Measurements from ENCODE around the gene TM9SF4.
"Not testable (repeated sequence)": the region's sequence is repeated elsewhere in the genome, so short reads cannot be mapped to it uniquely, and the experiment has no call there.

The TM9SF4 gene

DNA sequence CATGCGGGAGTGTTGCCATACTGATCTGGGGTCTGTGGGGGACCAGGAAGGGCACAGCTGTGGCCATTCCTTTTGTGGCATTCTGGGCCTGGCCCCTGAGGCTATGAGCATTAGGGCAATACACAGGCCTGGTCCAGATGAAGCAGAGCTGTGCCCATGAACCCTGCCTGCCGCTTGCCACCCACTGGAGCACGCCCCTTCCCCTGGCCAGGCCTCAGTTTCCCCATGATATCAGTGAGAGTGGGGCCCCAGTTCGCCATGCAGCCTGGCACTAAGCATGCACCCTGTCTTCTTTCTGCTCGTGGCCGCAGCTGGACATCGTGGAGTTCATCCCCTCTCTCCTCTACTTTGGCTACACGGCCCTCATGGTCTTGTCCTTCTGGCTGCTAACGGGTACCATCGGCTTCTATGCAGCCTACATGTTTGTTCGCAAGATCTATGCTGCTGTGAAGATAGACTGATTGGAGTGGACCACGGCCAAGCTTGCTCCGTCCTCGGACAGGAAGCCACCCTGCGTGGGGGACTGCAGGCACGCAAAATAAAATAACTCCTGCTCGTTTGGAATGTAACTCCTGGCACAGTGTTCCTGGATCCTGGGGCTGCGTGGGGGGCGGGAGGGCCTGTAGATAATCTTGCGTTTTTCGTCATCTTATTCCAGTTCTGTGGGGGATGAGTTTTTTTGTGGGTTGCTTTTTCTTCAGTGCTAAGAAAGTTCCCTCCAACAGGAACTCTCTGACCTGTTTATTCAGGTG, 55.6 kb downstream of the TM9SF4 start:
- Histone ChIP-seq H3K4me1 (ENCODE audit: control insufficient read depth, insufficient read depth, low read length) (peaks cover 8% of the 10 kb centered on the region), H3K27me3 (ENCODE audit: control insufficient read depth, insufficient read depth, low read length, poor library complexity, severe bottlenecking) (no peaks in the 10 kb centered on the region), H3K27ac (ENCODE audit: insufficient read depth, low read depth, low read length, poor library complexity, severe bottlenecking) (no peak overlapping the region), H3K4me3 (ENCODE audit: insufficient read depth, low read depth, low read length) (no peak overlapping the region), H3K36me3 (ENCODE audit: control insufficient read depth, insufficient read depth, low read length) (peaks cover 18% of the 10 kb centered on the region), H3K9me3 (ENCODE audit: control insufficient read depth, low read length) (no peaks in the 10 kb centered on the region)
- 95% methylated on average over 21 of the region's 21 CpGs for WGBS, 2 experiments

DNA sequence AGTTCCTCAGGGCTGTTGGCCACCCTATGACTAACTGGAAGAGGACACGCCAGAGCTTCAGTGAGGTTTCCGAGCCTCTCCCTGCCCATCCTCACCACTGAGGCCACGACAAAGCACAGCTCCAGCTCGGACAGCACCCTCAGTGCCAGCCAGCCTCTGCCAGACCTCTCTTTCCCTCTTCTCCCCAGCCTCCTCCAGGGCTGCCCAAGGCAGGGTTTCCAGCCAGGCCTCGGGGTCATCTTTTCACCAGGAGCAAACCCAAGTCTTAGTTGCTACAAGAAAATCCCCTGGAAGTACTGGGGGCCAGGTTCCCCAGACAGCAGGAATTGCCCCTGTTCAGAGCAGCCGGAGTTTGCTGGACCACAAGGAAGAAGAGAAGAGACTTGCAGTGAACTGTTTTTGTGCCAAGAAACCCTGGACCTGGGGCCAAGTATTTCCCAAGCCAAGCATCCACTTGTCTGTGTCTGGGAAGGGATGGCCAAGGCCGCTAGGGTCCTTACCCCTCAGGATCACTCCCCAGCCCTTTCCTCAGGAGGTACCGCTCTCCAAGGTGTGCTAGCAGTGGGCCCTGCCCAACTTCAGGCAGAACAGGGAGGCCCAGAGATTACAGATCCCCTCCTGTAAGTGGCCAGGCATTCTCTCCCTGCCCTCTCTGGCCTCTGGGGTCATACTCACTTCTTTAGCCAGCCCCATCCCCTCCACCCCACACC, 56.5 kb downstream of the TM9SF4 start:
- Histone ChIP-seq H3K4me1 (ENCODE audit: control insufficient read depth, insufficient read depth, low read length) (peaks cover 8% of the 10 kb centered on the region), H3K36me3 (ENCODE audit: control insufficient read depth, insufficient read depth, low read length) (peaks cover 13% of the 10 kb centered on the region), H3K27ac (ENCODE audit: insufficient read depth, low read depth, low read length, poor library complexity, severe bottlenecking) (no peak overlapping the region), H3K4me3 (ENCODE audit: insufficient read depth, low read depth, low read length) (no peak overlapping the region), H3K27me3 (ENCODE audit: control insufficient read depth, insufficient read depth, low read length, poor library complexity, severe bottlenecking) (no peaks in the 10 kb centered on the region), H3K9me3 (ENCODE audit: control insufficient read depth, low read length) (no peaks in the 10 kb centered on the region)
- 93 to 96% methylated on average over 8 of the region's 8 CpGs for WGBS, 2 experiments

DNA sequence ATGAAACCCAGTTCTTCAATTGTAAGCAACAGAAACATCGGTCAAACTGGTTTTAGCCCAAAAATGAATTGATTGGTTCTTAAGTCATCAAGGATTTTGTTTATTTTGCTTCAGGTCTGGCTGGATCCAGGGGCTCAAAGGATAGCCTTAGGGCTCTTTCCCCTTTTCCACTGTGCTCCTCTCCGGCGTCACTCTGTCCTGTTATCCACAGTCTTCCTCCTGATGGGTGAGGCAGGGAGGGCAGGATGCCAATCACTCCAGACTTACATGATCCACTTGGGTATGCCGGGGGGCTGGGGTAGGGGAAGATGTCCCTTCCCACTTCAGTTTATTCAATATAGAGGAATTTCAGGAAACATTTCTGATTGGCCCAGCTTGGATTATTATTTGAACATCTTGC, 58.0 kb downstream of the TM9SF4 start:
- Histone ChIP-seq H3K36me3 (ENCODE audit: control insufficient read depth, insufficient read depth, low read length) (no peaks in the 10 kb centered on the region), H3K4me3 (ENCODE audit: insufficient read depth, low read depth, low read length) (no peak overlapping the region), H3K27me3 (ENCODE audit: control insufficient read depth, insufficient read depth, low read length, poor library complexity, severe bottlenecking) (no peaks in the 10 kb centered on the region), H3K27ac (ENCODE audit: insufficient read depth, low read depth, low read length, poor library complexity, severe bottlenecking) (no peak overlapping the region), H3K4me1 (ENCODE audit: control insufficient read depth, insufficient read depth, low read length) (peaks cover 8% of the 10 kb centered on the region), H3K9me3 (ENCODE audit: control insufficient read depth, low read length) (no peaks in the 10 kb centered on the region)
- WGBS, 2 experiments = 87 to 97% methylated on average over 2 to 4 of the region's 4 CpGs

DNA sequence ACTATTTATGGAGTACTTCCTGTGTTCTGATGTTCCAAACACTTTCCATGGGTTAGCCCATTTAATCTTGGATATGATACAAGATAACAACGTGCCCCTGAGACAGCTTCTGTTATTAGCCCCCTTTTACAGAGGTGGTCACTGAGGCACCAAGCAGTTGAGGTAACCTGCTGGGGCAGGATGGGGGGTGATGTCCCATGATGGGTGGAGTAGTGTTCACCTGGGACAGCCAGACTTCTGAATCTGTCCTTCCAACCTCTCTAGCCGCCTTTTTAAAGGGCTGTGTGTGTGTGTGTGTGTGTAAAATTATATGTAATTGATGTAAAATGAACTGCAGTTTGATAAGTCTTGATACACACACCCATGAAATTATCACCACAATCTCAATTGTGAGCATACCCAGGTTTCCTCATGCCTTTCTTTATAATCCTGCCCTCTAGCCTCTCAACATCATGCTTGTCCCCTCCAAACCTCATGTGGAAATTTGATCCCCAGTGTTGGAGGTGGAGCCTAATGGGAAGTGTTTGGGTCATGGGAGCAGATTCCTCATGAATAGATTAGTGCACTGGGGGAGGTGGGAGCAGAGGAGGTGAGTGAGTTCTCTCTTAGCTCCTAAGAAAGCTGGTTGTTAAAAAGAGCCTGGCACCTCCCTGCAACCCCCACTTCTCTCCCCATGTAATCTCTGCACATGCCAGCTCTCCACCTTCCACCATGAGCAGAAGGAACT, 58.8 kb downstream of the TM9SF4 start:
- Histone ChIP-seq H3K27me3 (ENCODE audit: control insufficient read depth, insufficient read depth, low read length, poor library complexity, severe bottlenecking) (no peaks in the 10 kb centered on the region), H3K4me3 (ENCODE audit: insufficient read depth, low read depth, low read length) (no peak overlapping the region), H3K36me3 (ENCODE audit: control insufficient read depth, insufficient read depth, low read length) (no peaks in the 10 kb centered on the region), H3K27ac (ENCODE audit: insufficient read depth, low read depth, low read length, poor library complexity, severe bottlenecking) (no peak overlapping the region), H3K4me1 (ENCODE audit: control insufficient read depth, insufficient read depth, low read length) (peaks cover 8% of the 10 kb centered on the region), H3K9me3 (ENCODE audit: control insufficient read depth, low read length) (no peaks in the 10 kb centered on the region)
- WGBS, 2 experiments = 91 to 100% methylated on average over 1 to 2 of the region's 2 CpGs

DNA sequence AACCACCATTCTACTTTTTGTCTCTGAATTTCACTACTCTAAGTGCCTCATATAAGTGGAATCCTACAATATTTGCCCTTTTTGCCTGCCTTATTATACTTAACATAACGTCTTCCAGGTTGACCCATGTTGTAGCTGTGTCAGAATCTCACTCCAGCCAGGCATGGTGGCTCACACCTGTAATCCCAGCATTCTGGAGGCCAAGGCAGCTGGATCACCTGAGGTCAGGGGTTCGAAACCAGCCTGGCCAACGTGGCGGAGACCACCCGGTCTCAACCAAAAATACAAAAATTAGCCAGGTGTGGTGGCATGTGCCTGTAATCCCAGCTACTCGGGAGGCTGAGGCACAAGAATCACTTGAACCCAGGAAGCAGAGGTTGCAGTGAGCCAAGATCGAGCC, 68.2 kb downstream of the TM9SF4 start:
- H3K9me3 ChIP-seq (ENCODE audit: control insufficient read depth, low read length); H3K27ac ChIP-seq (ENCODE audit: insufficient read depth, low read depth, low read length, poor library complexity, severe bottlenecking); H3K4me1 ChIP-seq (ENCODE audit: control insufficient read depth, insufficient read depth, low read length); H3K27me3 ChIP-seq (ENCODE audit: control insufficient read depth, insufficient read depth, low read length, poor library complexity, severe bottlenecking); H3K36me3 ChIP-seq (ENCODE audit: control insufficient read depth, insufficient read depth, low read length); H3K4me3 ChIP-seq (ENCODE audit: insufficient read depth, low read depth, low read length): not testable (repeated sequence)
- WGBS, 2 experiments = 90 to 95% methylated on average over 7 of the region's 7 CpGs

DNA sequence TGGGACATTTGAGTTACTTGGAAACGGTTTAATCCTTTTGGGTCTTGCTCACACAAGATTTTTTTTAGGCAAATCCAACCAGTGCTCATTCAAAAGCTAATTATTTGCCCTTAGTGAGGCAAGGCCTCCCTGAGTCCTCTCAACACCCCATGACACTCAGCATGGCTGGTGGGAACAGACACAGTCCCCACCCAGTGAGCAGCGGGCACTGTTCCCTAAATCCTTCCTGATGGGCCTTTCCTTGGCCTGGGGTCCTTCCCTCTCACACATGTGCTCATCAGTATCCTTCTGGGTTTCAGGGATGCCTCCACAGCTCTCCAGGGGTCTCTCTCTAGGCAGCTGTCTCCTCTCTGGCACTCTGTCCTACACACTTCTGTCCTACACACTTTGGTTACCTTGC, 70.0 kb downstream of the TM9SF4 start:
- H3K4me1 ChIP-seq (ENCODE audit: control insufficient read depth, insufficient read depth, low read length) = no peaks in the 10 kb centered on the region
- H3K9me3 ChIP-seq (ENCODE audit: control insufficient read depth, low read length) = no peaks in the 10 kb centered on the region
- no peak overlapping the region for H3K4me3 ChIP-seq (ENCODE audit: insufficient read depth, low read depth, low read length)
- no peaks in the 10 kb centered on the region for H3K36me3 ChIP-seq (ENCODE audit: control insufficient read depth, insufficient read depth, low read length)
- no peak overlapping the region for H3K27ac ChIP-seq (ENCODE audit: insufficient read depth, low read depth, low read length, poor library complexity, severe bottlenecking)
- WGBS, 2 experiments = 84 to 89% methylated on average over 2 of the region's 2 CpGs
- no peaks in the 10 kb centered on the region for H3K27me3 ChIP-seq (ENCODE audit: control insufficient read depth, insufficient read depth, low read length, poor library complexity, severe bottlenecking)

DNA sequence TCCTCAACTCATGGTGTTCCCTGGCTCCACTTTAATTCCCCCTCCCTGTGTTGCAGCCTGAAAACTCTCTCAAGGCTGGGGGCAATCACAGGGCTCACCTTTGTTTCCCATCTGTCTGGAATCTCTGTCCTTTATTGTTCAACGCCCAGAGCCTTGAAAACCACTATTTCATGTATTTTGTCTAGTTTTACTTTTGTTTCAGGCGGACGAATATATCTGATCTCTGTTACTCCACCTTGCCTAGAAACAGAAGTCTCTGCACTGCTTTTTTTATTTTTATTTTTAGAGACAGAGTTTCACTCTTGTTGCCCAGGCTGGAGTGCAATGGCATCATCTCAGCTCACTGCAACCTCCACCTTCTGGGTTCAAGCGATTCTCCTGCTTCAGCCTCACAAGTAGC, 70.4 kb downstream of the TM9SF4 start:
- no peak overlapping the region for H3K27ac ChIP-seq (ENCODE audit: insufficient read depth, low read depth, low read length, poor library complexity, severe bottlenecking)
- H3K4me3 ChIP-seq (ENCODE audit: insufficient read depth, low read depth, low read length) = no peak overlapping the region
- no peaks in the 10 kb centered on the region for H3K4me1 ChIP-seq (ENCODE audit: control insufficient read depth, insufficient read depth, low read length)
- no peaks in the 10 kb centered on the region for H3K9me3 ChIP-seq (ENCODE audit: control insufficient read depth, low read length)
- H3K36me3 ChIP-seq (ENCODE audit: control insufficient read depth, insufficient read depth, low read length) = no peaks in the 10 kb centered on the region
- H3K27me3 ChIP-seq (ENCODE audit: control insufficient read depth, insufficient read depth, low read length, poor library complexity, severe bottlenecking) = no peaks in the 10 kb centered on the region
- WGBS, 2 experiments = 77 to 88% methylated on average over 4 of the region's 4 CpGs

DNA sequence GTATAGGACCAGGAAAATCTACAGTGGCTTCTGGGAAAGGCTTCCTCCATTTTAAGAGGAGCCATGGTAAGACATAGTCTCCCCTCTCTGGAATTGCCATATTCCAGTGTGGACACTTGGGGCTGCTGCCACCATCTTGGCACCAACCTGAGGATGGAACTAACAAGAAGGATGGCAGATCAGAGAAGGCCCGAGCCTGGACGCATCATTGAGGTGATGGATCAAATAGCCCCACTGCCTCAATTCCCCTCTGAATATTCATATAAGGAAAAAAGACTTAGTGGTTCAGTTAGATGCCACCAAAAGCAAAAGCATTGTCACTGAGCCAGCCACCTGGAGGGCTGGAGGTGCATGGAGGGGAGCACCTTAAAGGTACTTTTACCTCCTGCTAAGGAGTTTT, 72.1 kb downstream of the TM9SF4 start:
- Histone ChIP-seq H3K27ac (ENCODE audit: insufficient read depth, low read depth, low read length, poor library complexity, severe bottlenecking) (no peak overlapping the region), H3K4me1 (ENCODE audit: control insufficient read depth, insufficient read depth, low read length) (no peaks in the 10 kb centered on the region), H3K4me3 (ENCODE audit: insufficient read depth, low read depth, low read length) (no peak overlapping the region), H3K36me3 (ENCODE audit: control insufficient read depth, insufficient read depth, low read length) (no peaks in the 10 kb centered on the region), H3K9me3 (ENCODE audit: control insufficient read depth, low read length) (no peaks in the 10 kb centered on the region), H3K27me3 (ENCODE audit: control insufficient read depth, insufficient read depth, low read length, poor library complexity, severe bottlenecking) (no peaks in the 10 kb centered on the region)
- 95 to 100% methylated on average over 2 of the region's 2 CpGs for WGBS, 2 experiments

DNA sequence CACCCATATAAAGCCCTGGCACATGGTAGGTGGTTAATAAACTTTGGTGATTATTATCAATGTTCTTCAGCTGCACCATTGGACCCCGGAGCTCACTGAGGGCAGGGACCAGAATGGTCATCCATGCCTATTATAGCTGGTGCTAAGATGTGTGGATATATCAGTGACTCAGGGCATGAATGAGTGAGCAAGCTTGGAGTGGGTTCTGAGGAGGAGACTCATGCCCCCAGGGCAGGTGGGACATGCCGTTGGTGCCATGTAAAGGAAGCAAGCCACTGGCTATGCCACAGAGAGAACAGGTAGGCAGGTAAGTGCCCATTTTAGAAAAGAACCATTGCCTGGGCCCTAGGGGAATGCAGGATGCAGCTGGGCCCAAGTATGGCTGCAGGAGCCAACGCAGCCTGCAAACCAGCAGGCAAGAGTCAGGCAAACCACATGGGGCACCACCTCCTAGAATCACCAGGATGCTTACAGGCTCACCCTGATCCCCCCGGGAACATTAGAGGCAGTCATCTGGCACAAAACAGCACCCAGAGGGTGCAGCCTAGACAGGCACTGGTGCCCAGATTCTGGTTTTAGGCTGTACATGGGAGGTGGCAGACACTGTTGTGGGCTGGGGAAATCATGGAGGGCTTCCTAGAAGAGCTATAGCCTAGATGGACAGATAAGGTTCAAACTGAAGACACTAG, 74.6 kb downstream of the TM9SF4 start:
- H3K9me3 ChIP-seq (ENCODE audit: control insufficient read depth, low read length) = no peaks in the 10 kb centered on the region
- peaks cover 4% of the 10 kb centered on the region for H3K4me1 ChIP-seq (ENCODE audit: control insufficient read depth, insufficient read depth, low read length)
- no peaks in the 10 kb centered on the region for H3K27me3 ChIP-seq (ENCODE audit: control insufficient read depth, insufficient read depth, low read length, poor library complexity, severe bottlenecking)
- no peak overlapping the region for H3K4me3 ChIP-seq (ENCODE audit: insufficient read depth, low read depth, low read length)
- no peaks in the 10 kb centered on the region for H3K36me3 ChIP-seq (ENCODE audit: control insufficient read depth, insufficient read depth, low read length)
- 92 to 95% methylated on average over 4 of the region's 4 CpGs for WGBS, 2 experiments
- H3K27ac ChIP-seq (ENCODE audit: insufficient read depth, low read depth, low read length, poor library complexity, severe bottlenecking) = no peak overlapping the region
